HG03575 (cell line): ENCODE results near the gene PLAAT5.
"Not testable (repeated sequence)": the region's sequence is repeated elsewhere in the genome, so short reads cannot be mapped to it uniquely, and the experiment has no call there.

Experiments used
- ATAC-seq: cut with Tn5 transposase; IDR thresholded peaks from one replicate; pipeline ENCODE4 v1.9.1; 2021; ENCODE audit not compliant: unreplicated experiment, insufficient number of reproducible peaks, low FRiP score; ENCODE audit errors: extremely low read depth

PLAAT5 gene

GRCh38 chr11:63492441-63492840 lies 1.5 kb upstream of the PLAAT5 start:
- no peak for ATAC-seq

- ATAC-seq, result no peak
Observed at GRCh38 chr11:63491636-63492372, 837 bp upstream of the PLAAT5 start.

- ATAC-seq, result no peak
Observed at GRCh38 chr11:63491240-63491587, 247 bp upstream of the PLAAT5 start.

GRCh38 chr11:63489879-63490278 lies 1.1 kb downstream of the PLAAT5 start:
- ATAC-seq, result no peak

GRCh38 chr11:63488789-63489188 lies 2.2 kb downstream of the PLAAT5 start:
- no peak for ATAC-seq

- no peak for ATAC-seq
Observed at GRCh38 chr11:63485777-63486176, 5.2 kb downstream of the PLAAT5 start.

GRCh38 chr11:63480039-63480438 lies 10.9 kb downstream of the PLAAT5 start:
- no peak for ATAC-seq

- ATAC-seq, result no peak
Observed at GRCh38 chr11:63478896-63479295, 12.1 kb downstream of the PLAAT5 start.

- ATAC-seq, result no peak
Observed at GRCh38 chr11:63476618-63477017, 14.3 kb downstream of the PLAAT5 start.

- ATAC-seq, result no peak
Observed at GRCh38 chr11:63472372-63472771, 18.6 kb downstream of the PLAAT5 start.

- no peak for ATAC-seq
Observed at GRCh38 chr11:63470311-63470710, 20.7 kb downstream of the PLAAT5 start.

- ATAC-seq, result no peak
Observed at GRCh38 chr11:63462137-63462536, 28.8 kb downstream of the PLAAT5 start.

GRCh38 chr11:63459586-63459985 lies 31.4 kb downstream of the PLAAT5 start:
- ATAC-seq, result no peak

GRCh38 chr11:63448646-63449045 lies 42.3 kb downstream of the PLAAT5 start:
- ATAC-seq, result no peak

GRCh38 chr11:63445720-63446119 lies 45.2 kb downstream of the PLAAT5 start:
- ATAC-seq, result no peak

- ATAC-seq, result no peak
Observed at GRCh38 chr11:63445118-63445517, 45.8 kb downstream of the PLAAT5 start.

GRCh38 chr11:63444160-63444559 lies 46.8 kb downstream of the PLAAT5 start:
- no peak for ATAC-seq

- no peak for ATAC-seq
Observed at GRCh38 chr11:63443714-63444113, 47.3 kb downstream of the PLAAT5 start.

GRCh38 chr11:63435831-63436230 lies 55.1 kb downstream of the PLAAT5 start:
- ATAC-seq, result not testable (repeated sequence)

- not testable (repeated sequence) for ATAC-seq
Observed at GRCh38 chr11:63435351-63435750, 55.6 kb downstream of the PLAAT5 start.

GRCh38 chr11:63430731-63431130 lies 60.2 kb downstream of the PLAAT5 start:
- ATAC-seq, result not testable (repeated sequence)
